Measurements from ENCODE around the gene NEURL3. TPM values are rescaled to one million over a fixed set of nuclear protein-coding genes. Genes with fewer than 3 reads are reported as not detected.

Gene NEURL3
- total and polyA plus RNA-seq, 2 donors (not counting 3 experiments of a cell fraction or from before 2014, with no cell fraction given) = not detected

GRCh38 chr2:96542357-96542977 lies 37.3 kb upstream of the NEURL3 start:
- dilution Hi-C loops (cut with MboI; ENCODE audit: extremely low pct_ligation_motif_present, low sequenced_read_pairs) (no loop called here), intact Hi-C loops (cut with micrococcal nuclease) (no loop called here)
- H4K20me1 ChIP-seq (replicated peaks; ENCODE audit: control insufficient read depth, extremely low read depth, insufficient read depth, low read length) = peaks cover 2% of the 10 kb centered on the region
- H3K9me3 ChIP-seq (replicated peaks; ENCODE audit: control insufficient read depth, insufficient read depth, low read length) = no peaks in the 10 kb centered on the region
- DNase-seq (ENCODE audit: low read depth, low spot score) (no peak), FAIRE-seq (no peak)
- CTCF ChIA-PET = interaction anchor here (8.7 kb wide), 1 partner anchor 10 kb away, joined by 130 read pairs; no protein-coding TSS in a partner anchor
- H3K9ac ChIP-seq (replicated peaks; ENCODE audit: extremely low read depth, insufficient read depth, low read length) = no peak overlapping the region
- H3K79me2 ChIP-seq (ENCODE audit: control insufficient read depth, insufficient read depth, low read length) = peaks cover 41% of the 10 kb centered on the region
- TF ChIP-seq GATA2 (IDR thresholded peaks at IDR 0.05; ENCODE audit: insufficient read depth, insufficient read length, low read depth, low read length) (no peak), POLR2AphosphoS5 (IDR thresholded peaks at IDR 0.05; ENCODE audit: insufficient read depth, low read depth, low read length) (no peak), CTCF (IDR thresholded peaks at IDR 0.05; ENCODE audit: extremely low read depth in 1 of 2, insufficient read depth in 1 of 2, low read depth in 1 of 2, low read length in 2 of 2) (no peak), JUN (IDR thresholded peaks at IDR 0.05; ENCODE audit: borderline replicate concordance, insufficient read depth, insufficient read length, low read depth) (no peak), EZH2 (IDR thresholded peaks at IDR 0.05; ENCODE audit: borderline replicate concordance, low read depth, low read length, severe bottlenecking) (no peak), POLR2A (IDR thresholded peaks at IDR 0.05; ENCODE audit: low read depth, low read length) (no peak), MYC (IDR thresholded peaks at IDR 0.05; ENCODE audit: low read depth, low read length) (no peak), FOS (IDR thresholded peaks at IDR 0.05; ENCODE audit: borderline replicate concordance, insufficient read depth, low read length) (no peak), MAX (IDR thresholded peaks at IDR 0.05; ENCODE audit: insufficient read depth, insufficient read length) (no peak)
- POLR2A ChIA-PET = interaction anchor here (0.6 kb wide), 1 partner anchor 15 kb away, joined by 6 read pairs; no protein-coding TSS in a partner anchor
- no TSS peak for BruUV-seq (replicated peaks)
- H2AFZ ChIP-seq (ENCODE audit: low read depth, low read length) = no peak overlapping the region
- H3K27ac ChIP-seq (ENCODE audit: insufficient read depth, low read depth, low read length) = no peak overlapping the region
- no peak overlapping the region for H3K4me3 ChIP-seq (replicated peaks in 1 of 3; ENCODE audit: insufficient read depth in 1 of 3, low read depth in 1 of 3, low read length in 3 of 3)
- H3K27me3 ChIP-seq (ENCODE audit: control insufficient read depth in 2 of 2, insufficient read depth in 2 of 2, low read length in 2 of 2) = no peaks in the 10 kb centered on the region
- H3K4me1 ChIP-seq (ENCODE audit: control insufficient read depth, extremely low read depth, insufficient read depth, low read length) = peaks cover 22% of the 10 kb centered on the region
- peaks cover 5 to 13% of the 10 kb centered on the region in 2 experiments for H3K36me3 ChIP-seq (ENCODE audit: control insufficient read depth in 2 of 2, extremely low read depth in 1 of 2, insufficient read depth in 2 of 2, low read length in 2 of 2)
- H3K9me1 ChIP-seq (replicated peaks; ENCODE audit: control insufficient read depth, extremely low read depth, insufficient read depth, low read length) = no peaks in the 10 kb centered on the region
- no peak overlapping the region for H3K4me2 ChIP-seq (ENCODE audit: insufficient read depth, low read length)

Measured in endothelial cell of umbilical vein (primary cell).